GM18907 (cell line): ENCODE results near the gene SPSB3.
"Not testable (repeated sequence)": the region's sequence is repeated elsewhere in the genome, so short reads cannot be mapped to it uniquely, and the experiment has no call there.

Source experiments
- ATAC-seq: cut with Tn5 transposase; IDR thresholded peaks from one replicate; pipeline ENCODE4 v1.9.1; 2021; ENCODE audit warnings: mild to moderate bottlenecking, moderate library complexity; ENCODE audit not compliant: unreplicated experiment

SPSB3 gene

GRCh38 chr16:1744338-1744840, 38.0 kb downstream of the SPSB3 start:
- no peak for ATAC-seq

DNA sequence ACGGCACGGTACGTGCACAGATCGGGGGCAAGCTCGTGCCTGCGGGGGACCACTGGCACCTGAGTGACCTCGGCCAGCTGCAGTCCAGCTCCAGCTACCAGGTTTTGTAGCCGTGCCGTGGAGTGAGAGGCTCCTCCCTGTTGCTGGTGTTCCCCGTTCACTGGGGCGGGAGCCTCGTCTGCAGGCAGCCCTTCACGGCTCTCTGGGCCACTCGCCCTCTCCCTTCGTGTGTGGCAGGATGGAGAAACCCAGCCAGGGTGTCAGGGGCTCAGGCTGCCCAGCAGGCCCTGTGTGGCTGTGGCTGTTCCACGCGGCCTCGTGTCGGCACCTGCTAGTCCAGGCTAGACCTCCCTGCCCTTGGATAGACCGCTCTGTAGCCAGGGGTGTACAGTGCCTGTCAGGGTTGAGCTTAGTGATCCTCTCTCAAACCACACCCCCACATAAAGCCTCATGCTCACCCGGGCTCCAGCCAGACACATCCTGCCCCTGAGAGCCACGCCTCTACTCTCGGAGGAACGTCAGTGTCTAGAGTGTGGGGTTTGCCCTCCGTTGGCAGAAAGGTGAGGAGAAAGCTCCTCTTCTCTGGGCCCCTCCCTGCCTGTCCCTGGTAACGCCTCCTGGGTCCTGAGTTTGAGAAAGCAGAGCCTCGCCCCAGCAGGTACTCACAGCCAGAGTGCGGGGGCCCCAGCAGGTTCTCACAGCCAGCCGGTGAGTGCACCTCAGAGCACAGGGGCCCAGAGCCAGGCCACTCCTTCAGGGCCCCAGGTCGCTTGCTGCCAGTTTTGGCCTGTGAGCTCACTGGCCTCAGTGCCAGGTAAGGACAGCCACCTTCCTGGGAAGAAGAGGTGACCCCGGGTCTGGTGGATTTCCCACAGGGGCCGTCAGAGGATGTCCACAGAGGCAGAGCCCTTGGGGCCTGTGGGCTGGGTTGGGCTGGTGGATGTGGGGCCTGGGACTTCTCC, 38.7 kb downstream of the SPSB3 start:
- no peak for ATAC-seq

- no peak for ATAC-seq
Observed at GRCh38 chr16:1741553-1742165, 40.7 kb downstream of the SPSB3 start.

DNA sequence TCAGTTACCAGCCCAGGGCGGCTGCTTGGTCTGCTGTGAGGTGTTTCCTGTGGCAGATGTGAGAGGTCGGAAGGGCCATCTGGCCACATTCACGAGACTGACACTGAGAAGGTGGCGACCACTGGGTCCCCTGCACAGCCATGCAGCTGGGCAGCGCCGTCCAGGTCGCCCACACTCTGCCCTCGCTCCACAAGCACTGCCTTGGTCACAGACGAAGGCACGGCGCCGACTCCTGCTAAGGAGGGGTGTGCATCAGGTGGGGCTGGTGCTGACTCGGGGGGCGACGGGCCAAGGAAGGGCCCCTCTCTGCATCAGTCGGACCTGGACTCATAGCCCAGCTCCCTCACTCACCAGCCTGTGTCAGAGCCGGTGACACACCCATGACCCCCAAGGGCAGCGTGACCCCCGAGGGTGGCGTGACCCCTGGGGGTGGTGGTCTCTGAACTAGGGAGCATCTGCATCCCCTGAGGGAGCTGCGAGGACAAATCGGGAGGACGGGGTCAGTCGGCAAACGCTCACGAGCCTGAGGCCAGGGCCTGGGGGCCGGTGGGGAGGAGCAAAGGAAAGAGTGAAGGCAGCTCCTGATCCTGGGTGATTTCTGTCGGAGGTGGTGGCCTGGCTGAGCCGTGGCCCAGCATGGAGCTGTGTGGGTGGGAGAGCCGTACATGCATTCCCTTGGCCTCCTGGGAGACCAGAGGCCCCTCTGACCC, 41.4 kb downstream of the SPSB3 start:
- ATAC-seq: no peak

DNA sequence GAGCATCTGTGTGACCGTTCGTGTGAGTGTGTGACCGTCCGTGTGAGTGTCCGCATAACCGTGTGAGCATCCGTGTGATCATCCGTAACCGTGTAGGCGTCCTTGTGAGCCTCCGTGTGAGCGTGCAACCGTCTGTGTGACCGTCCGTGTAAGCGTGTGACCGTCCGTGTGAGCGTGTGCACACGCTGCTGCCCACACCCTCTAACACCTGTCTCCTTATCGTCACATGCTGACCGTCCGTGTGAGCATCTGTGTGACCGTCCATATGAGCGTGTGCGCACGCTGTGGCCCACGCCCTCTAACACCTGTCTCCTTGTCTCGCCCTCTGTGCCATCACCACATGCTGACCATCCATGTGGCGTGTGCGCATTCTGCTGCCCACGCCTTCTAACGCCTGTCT, 42.1 kb downstream of the SPSB3 start:
- no peak for ATAC-seq

- ATAC-seq: no peak
Observed at GRCh38 chr16:1734816-1735215, 47.6 kb downstream of the SPSB3 start.

DNA sequence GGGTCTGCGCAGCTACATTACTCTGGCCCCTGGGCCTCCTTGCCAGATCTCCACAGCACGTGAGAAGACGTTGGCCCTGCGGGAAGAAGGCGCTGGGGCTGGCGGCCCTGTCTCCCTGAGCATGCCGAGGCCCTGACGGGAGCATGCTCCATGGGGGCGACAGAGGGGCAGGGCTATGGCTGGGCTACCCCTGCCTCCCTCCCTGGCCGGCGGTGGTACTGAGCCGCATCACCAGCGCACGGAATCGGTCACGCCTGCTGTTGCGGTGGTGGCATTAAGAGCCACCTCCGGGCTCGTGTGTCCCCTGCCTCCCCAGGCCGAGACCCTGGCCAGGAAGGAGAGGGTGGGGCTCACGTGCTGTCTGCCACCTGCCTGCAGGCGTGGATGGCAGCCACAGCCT, 48.2 kb downstream of the SPSB3 start:
- no peak for ATAC-seq

GRCh38 chr16:1732551-1732987, 49.8 kb downstream of the SPSB3 start:
- ATAC-seq: not testable (repeated sequence)

DNA sequence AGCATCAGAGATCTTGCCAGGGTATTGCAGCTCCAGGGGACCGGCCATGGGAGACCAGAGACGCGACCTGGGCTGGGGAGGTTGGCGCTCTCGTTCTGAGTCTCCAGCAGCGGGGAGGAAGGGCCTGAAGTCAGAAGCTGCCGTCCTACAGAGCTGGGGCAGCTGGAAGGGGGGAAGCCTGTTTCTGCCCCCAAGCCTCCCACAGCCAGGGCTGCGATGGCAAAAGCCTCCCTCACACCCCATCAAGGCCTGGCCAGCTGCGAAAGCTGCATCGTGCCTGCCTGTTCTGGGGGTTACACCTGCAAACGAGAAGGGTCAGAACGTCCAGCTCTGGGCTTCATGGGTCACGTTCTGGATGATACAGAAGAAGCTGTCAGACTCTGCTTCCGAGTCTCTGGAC, 50.3 kb downstream of the SPSB3 start:
- no peak for ATAC-seq

DNA sequence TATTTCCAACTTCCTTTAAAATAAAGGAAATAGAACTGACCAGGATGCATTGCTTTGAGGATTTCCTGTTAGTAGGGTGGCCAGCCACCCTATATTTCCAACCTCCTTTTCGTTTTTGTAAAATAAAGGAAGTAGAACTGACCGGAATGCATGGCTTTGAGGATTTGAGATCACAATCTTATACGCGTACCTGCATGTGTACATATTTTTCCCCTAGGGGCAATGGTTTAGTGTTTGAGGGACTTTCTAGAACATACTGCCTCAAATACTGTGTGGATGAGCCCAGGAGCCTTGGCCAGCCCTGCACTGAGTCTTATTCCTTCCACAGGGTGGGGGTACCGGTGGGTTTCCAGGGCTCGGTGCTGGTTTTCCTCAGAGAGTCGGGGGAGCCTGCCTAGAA, 50.8 kb downstream of the SPSB3 start:
- no peak for ATAC-seq

- no peak for ATAC-seq
Observed at GRCh38 chr16:1731073-1731472, 51.3 kb downstream of the SPSB3 start.

DNA sequence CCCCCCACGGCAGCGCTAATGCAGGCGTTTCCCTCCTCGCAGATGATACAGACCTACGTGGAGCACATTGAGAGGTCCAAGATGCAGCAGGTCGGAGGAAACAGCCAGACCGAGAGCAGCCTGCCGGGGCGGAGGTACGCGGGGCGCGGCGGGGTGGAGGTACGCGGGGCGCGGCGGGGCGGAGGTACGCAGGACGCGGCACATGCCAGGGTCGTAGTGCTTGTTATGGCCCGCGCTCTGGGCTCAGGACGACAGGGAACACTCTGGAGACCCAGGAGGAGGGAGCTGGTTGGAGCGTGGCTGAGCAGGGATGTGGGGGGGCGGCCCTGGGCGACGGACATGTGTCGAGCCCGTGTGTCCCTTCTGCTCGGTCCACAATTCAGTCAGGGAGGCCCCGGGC, 52.9 kb downstream of the SPSB3 start:
- ATAC-seq: no peak

DNA sequence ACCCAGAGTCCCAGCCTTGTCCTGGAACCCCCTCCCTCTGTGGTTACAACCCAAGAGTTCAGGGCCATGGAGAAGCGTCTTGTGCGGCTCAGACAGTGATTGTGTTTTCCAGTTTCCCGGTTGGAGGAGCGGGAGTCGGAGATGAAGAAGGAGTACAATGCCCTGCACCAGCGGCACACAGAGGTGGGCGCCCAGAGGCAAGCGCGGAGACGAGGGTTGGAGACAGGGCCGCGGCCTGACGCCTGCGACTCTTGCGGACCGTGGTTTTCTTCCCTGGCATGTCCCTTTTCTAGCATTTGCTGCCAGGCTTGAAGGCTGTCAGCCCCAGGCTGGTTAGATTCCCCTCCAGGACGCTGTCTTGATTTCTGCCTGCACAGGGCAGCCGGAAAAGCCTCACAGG, 53.3 kb downstream of the SPSB3 start:
- no peak for ATAC-seq

GRCh38 chr16:1727651-1728624, 54.4 kb downstream of the SPSB3 start:
- ATAC-seq: no peak
